CD4-positive, alpha-beta T cell treated with Interleukin-10 for 1 hour (primary cell): ENCODE data around the gene MAN2A2.

Experiments used
- DNase-seq: peaks from one replicate; pipeline ENCODE4 v3.0.0-alpha.2; 2020

Gene MAN2A2

GRCh38 chr15:90947577-90948357 lies 44.7 kb downstream of the MAN2A2 start:
- DNase-seq = no peak

- no peak for DNase-seq
Measured at GRCh38 chr15:90948506-90948905, 45.4 kb downstream of the MAN2A2 start.

GRCh38 chr15:90949979-90950675 lies 47.0 kb downstream of the MAN2A2 start:
- no peak for DNase-seq

- no peak for DNase-seq
Measured at GRCh38 chr15:90950676-90951075, 47.6 kb downstream of the MAN2A2 start.

- DNase-seq = no peak
Measured at GRCh38 chr15:90952901-90953677, 50.0 kb downstream of the MAN2A2 start.

GRCh38 chr15:90953947-90954711 lies 51.0 kb downstream of the MAN2A2 start:
- no peak for DNase-seq

- peak; percentile 90 for DNase-seq
Measured at GRCh38 chr15:90954712-90955623, 51.9 kb downstream of the MAN2A2 start, which contains the start of gene RCCD1. RCCD1 (plus strand) TSS chr15:90954884; CDS start chr15:90956735, 1,851 bp downstream.

GRCh38 chr15:90955624-90956273 lies 52.6 kb downstream of the MAN2A2 start:
- no peak for DNase-seq

- peak; percentile 65 for DNase-seq
Measured at GRCh38 chr15:90956274-90957030, 53.4 kb downstream of the MAN2A2 start.

- DNase-seq = no peak
Measured at GRCh38 chr15:90957031-90957790, 54.1 kb downstream of the MAN2A2 start.

GRCh38 chr15:90957791-90958190 lies 54.7 kb downstream of the MAN2A2 start:
- DNase-seq = no peak

- no peak for DNase-seq
Measured at GRCh38 chr15:90959028-90959595, 56.0 kb downstream of the MAN2A2 start.

GRCh38 chr15:90959894-90960293 lies 56.8 kb downstream of the MAN2A2 start:
- DNase-seq = no peak

GRCh38 chr15:90960298-90961091 lies 57.4 kb downstream of the MAN2A2 start:
- DNase-seq = no peak

GRCh38 chr15:90962021-90962420 lies 58.9 kb downstream of the MAN2A2 start:
- DNase-seq = no peak

GRCh38 chr15:90966262-90966661 lies 63.2 kb downstream of the MAN2A2 start:
- no peak for DNase-seq

GRCh38 chr15:90967206-90967605 lies 64.1 kb downstream of the MAN2A2 start:
- DNase-seq = no peak

- no peak for DNase-seq
Measured at GRCh38 chr15:90968434-90968833, 65.3 kb downstream of the MAN2A2 start.
